ENCODE data around the gene DNAJB6.

Gene DNAJB6

DNA sequence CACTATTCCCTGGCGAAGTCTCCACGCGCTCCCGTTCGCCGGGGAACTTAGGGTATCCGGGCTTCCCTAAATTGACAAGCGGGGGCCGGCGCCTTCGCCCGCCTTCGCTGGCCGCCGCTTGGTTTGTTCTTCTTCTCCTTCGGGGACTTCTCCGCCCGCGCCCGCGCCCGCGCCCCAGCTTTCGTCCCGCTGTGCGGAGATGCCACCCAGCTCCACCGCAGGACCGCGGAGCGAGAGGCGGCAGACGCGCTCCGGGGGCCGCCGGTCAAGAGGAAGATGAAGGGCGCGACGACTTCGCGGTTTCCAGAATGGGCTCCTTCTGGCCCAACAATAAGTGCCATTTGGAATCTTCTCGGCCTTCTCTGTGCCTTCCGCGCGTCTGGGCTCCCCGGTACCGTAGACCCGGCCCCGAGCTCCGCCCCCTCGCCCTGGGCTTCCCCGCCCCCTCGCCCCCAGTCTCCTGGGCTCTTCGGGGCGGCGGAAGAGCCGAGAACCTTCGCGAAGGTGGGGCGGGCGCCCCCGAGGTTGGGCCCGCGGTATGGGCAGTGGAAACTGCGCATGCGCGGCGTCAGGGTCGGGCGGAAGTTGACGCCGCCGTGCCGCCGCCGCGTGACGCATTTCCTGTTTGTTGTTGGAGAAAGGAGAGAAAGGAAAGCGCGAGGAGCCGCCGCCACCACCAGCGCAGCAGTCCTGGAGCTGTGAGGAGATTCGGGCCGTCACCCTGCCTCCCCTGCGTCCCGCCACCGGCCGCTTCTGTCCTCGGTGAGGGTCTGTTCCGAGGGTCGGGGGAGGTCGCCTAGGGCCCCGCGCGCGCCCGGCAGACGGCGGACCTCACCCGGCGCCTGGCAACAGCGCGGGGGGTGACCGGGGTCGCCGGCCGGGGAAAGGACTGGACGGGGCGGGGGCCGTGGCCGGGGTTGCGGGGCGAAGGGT is at the start of gene DNAJB6:
Gene DNAJB6 (plus strand): TSS at position 622 of the 933 bp plus-strand sequence. CDS start 21,569 bp downstream, outside the sequence.
- peak within 1 kb of the TSS; percentile 98 for H3K4me3 ChIP-seq (ENCODE audit: low read depth, low read length)

GRCh38 chr7:157291404-157292080 is 45.3 kb upstream of the DNAJB6 start:
- no peak overlapping the region for H3K4me3 ChIP-seq (ENCODE audit: low read depth, low read length)

DNA sequence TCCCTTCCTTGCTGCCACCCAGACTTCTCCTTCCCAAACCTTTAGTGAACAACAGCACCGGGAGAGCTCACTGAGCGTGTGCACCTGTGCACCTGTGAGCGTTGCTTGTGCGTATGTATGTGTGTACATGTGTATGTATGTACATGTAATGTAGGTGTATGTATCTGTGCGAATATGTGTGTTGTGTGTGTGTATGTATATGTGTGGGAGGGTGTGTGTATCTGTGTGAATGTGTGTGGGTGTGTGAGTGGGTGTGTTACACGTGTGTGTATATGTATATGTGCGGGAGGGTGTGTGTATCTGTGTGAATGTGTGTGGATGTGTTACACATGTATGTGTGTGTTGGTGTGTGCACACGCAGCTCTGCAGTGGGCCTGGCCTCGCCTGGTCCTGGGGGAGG is 44.5 kb upstream of the DNAJB6 start:
- no peak overlapping the region for H3K4me3 ChIP-seq (ENCODE audit: low read depth, low read length)

- no peak overlapping the region for H3K4me3 ChIP-seq (ENCODE audit: low read depth, low read length)
Measured at GRCh38 chr7:157292770-157293412, 43.9 kb upstream of the DNAJB6 start.

- H3K4me3 ChIP-seq (ENCODE audit: low read depth, low read length): no peak overlapping the region
Measured at GRCh38 chr7:157293413-157293788, 43.4 kb upstream of the DNAJB6 start.

GRCh38 chr7:157294773-157295172 is 42.0 kb upstream of the DNAJB6 start:
- no peak overlapping the region for H3K4me3 ChIP-seq (ENCODE audit: low read depth, low read length)

DNA sequence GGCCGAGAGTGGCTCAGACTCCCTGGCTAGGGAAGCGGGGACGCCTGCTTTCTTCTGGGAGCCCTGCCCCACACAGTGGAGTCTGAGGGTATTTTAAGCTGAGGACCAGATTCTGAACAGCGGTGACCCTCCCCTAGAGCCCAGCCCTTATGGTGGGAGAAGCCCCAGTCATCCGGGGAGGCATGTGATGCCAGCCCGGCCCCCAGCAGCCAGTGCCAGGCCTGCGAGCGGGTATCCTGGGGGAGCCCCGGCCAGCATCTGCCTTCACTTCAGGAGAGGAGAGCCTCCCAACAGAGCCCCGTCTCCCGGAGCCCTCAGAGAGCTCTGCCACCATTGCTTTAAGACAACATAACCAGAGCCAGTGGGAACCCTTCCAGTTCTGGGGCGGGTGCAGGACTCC is 41.5 kb upstream of the DNAJB6 start:
- no peak overlapping the region for H3K4me3 ChIP-seq (ENCODE audit: low read depth, low read length)

- H3K4me3 ChIP-seq (ENCODE audit: low read depth, low read length): no peak overlapping the region
Measured at GRCh38 chr7:157297185-157297584, 39.6 kb upstream of the DNAJB6 start.

DNA sequence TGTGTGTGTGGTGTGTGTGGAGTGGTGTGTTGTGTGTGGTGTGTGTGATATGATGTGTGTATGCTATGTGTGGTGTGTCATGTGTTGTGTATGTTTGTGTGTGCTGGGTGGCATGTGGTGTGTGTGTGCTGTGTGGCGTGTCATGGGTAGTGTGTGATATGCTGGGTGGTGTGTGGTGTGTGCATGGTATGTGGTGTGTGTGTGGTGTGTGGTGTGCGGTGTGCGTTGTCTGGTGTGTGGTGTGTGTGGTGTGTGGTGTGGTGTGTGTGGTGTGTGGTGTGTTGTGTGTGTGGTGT is 37.5 kb upstream of the DNAJB6 start:
- no peak overlapping the region for H3K4me3 ChIP-seq (ENCODE audit: low read depth, low read length)

DNA sequence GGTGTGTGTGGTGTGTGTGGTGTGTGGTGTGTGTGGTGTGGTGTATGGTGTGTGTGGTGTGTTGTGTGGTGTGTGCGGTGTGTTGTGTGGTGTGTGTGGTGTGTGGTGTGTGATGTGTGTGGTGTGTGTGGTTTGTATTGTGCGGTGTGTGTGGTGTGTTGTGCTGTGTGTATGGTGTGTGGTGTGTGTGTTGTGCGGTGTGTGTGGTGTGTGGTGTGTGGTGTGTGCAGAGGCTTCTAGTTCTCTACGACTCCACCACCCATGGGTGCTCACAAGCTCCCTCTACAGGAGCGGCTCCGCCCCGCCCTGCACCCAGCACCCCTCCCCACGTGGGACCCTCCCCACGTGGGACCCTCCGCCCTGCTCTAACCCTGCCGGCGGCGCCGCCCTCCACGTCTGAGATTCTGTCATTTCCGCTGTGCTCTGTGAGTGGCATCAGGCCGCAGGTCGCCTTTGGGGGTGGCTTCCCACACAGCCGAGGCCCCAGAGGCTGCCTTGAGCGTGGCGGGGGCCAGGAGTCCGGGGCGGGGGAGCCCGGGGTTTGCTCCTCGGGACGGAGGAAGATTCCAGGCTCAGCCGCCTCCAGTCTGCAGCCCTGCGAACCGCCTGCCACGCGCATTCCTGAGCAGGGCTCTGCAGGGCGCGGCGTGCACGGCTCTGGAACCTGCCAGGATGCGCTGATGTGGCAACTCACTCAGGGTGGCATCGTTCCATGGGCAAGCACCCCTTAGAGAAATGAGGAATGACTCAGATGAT is 37.0 kb upstream of the DNAJB6 start:
- no peak overlapping the region for H3K4me3 ChIP-seq (ENCODE audit: low read depth, low read length)

DNA sequence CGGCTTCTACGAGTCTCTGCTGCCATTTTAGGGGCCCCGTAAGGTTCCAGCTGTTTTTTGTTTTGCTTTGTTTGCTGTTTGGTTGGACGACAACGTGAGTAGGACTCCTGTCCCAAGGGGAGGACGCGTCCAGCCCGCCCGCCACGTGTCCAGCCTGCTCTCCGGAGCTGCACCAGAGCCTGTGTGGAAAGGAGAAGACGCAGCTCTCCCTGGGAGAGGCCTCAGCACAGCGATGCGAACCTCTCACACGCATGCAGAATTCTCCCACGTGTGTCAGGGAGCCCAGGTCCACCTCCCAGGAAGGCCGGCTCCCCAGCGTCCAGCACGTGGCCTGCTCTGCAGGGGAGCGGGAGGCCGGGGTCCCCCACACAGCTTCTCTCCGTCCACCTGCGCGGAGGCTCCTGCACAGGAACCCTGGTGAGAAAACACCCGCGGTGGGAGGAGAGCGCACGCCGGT is 36.4 kb upstream of the DNAJB6 start:
- no peak overlapping the region for H3K4me3 ChIP-seq (ENCODE audit: low read depth, low read length)

DNA sequence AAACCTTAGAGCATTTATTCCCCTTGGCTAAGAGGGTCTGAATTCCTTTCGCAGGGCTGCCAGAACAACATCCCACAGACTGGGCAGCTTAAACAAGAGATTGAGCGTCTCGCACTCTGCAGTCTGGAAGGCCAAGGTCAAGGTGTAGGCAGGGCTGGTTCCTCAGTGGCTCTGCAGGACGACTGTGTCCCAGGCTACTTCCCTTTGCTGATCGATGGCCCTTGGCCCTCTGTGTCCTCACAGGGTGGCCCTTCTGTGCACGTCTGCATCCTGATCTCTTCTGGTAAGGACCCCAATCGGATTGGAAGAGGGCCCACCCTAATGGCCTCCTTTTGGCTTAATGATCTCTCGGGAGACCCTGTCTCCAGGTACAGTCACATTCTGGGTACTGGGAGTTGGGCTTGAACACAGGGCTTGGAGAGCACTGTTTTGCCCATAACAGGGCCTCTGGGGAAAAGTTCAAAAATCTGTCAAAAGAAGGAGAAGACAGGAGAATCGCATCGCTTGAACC is 35.1 kb upstream of the DNAJB6 start:
- no peak overlapping the region for H3K4me3 ChIP-seq (ENCODE audit: low read depth, low read length)

- no peak overlapping the region for H3K4me3 ChIP-seq (ENCODE audit: low read depth, low read length)
Measured at GRCh38 chr7:157306846-157307838, 29.7 kb upstream of the DNAJB6 start.

DNA sequence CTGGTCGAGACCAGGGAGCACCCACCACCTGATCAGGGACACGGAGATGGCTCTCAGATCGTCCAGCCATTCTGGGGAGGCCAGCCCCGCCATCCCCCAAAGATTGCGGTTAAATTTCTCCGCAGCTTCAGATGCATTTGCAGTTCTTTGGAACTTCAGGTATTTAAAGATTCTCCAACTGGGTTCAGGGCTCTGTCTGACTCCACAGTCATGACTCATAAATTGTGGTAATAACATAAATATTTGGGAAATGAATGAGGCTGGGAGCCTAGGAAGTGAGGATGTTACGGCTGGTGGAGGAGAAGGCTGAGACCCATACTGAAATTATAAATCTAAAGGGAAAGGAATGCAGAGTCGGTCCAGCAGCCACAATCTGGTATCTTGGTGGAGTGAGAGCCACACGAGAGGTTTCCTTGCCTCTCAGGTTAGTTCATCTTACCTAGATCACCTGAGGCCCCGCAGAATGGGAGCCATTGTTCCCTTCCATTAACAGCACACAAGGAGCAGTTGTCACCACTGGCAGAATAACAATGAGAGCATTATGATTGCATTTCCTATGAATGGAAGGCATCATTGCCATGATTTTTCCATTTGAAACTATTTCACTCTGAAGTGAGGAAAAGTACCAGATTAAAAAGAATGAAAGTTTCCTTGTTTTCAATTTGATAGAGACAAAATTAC is 26.7 kb upstream of the DNAJB6 start:
- H3K4me3 ChIP-seq (ENCODE audit: low read depth, low read length): no peak overlapping the region

- H3K4me3 ChIP-seq (ENCODE audit: low read depth, low read length): no peak overlapping the region
Measured at GRCh38 chr7:157310676-157311185, 26.1 kb upstream of the DNAJB6 start.

- no peak overlapping the region for H3K4me3 ChIP-seq (ENCODE audit: low read depth, low read length)
Measured at GRCh38 chr7:157312941-157313340, 23.9 kb upstream of the DNAJB6 start.

- H3K4me3 ChIP-seq (ENCODE audit: low read depth, low read length): no peak overlapping the region
Measured at GRCh38 chr7:157313645-157314044, 23.2 kb upstream of the DNAJB6 start.

- no peak overlapping the region for H3K4me3 ChIP-seq (ENCODE audit: low read depth, low read length)
Measured at GRCh38 chr7:157318015-157318706, 18.6 kb upstream of the DNAJB6 start.
